K562 (cell line): ENCODE results near the gene AHI1. TPM values are rescaled to one million over a fixed set of nuclear protein-coding genes. Genes with fewer than 3 reads are reported as not detected.
A peak's percentile ranks its signal among the peaks of the same experiment; 100 is the strongest.

Experiments
- ATAC-seq: fragments of 200-7000 bp; cut with Tn5 transposase; 3 replicates; pipeline ENCODE4 v1.9.1; 2020; ENCODE audit warnings: moderate library complexity
- BruUV-seq: library from RNA; stranded (reverse); fragments of 400-500 nt; replicated peaks from 2 replicates; lab custom pipeline; 2021; lab: Mats Ljungman, UMichigan
- CTCF ChIA-PET: fragments of 300-600 bp; formaldehyde crosslinking; extraction: SDS; loops from one replicate; lab custom pipeline; 2021; ENCODE audit warnings: low intra/inter-chr PET ratio; lab: Yijun Ruan, JAX
- POLR2A ChIA-PET: fragments of 300-600, 350-650 bp; sonication (Branson Sonifier 250); formaldehyde crosslinking; extraction: SDS; loops from one replicate; lab custom pipeline; 2021; ENCODE audit warnings: antibody characterized with exemption, inconsistent platforms; lab: Yijun Ruan, JAX
- DNase-seq, 4 experiments: peaks; one replicate each; pipeline versions ENCODE4 v3.0.0 to v3.0.0-alpha.2; 2011 to 2018; ENCODE audit warnings: low spot score in 3 of 4, mixed read lengths in 3 of 4; ENCODE audit errors: extremely low read depth in 1 of 4
- FAIRE-seq: peaks from 2 replicates; lab custom pipeline; 2011; peaks lifted over from hg19 to GRCh38; lab: Jason Lieb, UNC
- H2AFZ ChIP-seq: 2 replicates; pipeline ENCODE4 v1.6.0; 2011; ENCODE audit warnings: low read depth, low read length, control low read depth, inconsistent platforms
- H3K27ac ChIP-seq: fragments of 200-600 bp; 3 replicates; pipeline ENCODE4 v1.8.0; 2011; ENCODE audit warnings: low read depth, mild to moderate bottlenecking, control low read depth, inconsistent platforms, low read length, moderate library complexity, mixed read lengths; ENCODE audit errors: extremely low read depth
- H3K27me3 ChIP-seq, 2 experiments: fragments of 300-600 bp in 1 of 2; 2 replicates in 1 of 2; 3 replicates in 1 of 2; pipeline versions ENCODE4 v1.6.0 to v1.8.0; 2011; ENCODE audit warnings: inconsistent platforms in 2 of 2, low read length in 2 of 2, mild to moderate bottlenecking in 1 of 2, mixed read lengths in 1 of 2, moderate library complexity in 1 of 2; ENCODE audit not compliant: control insufficient read depth in 2 of 2, insufficient read depth in 2 of 2
- H3K36me3 ChIP-seq: fragments of 300-600 bp; 3 replicates; pipeline ENCODE4 v1.8.0; 2011; ENCODE audit warnings: mild to moderate bottlenecking, low read length, inconsistent platforms; ENCODE audit not compliant: control insufficient read depth, insufficient read depth
- H3K4me1 ChIP-seq, 2 experiments: fragments of 200-600 bp in 1 of 2; replicated peaks in 1 of 2; 2 replicates in 1 of 2; 3 replicates in 1 of 2; pipeline versions ENCODE4 v1.5.1 to v1.8.0; 2011; ENCODE audit warnings: inconsistent platforms in 2 of 2, low read length in 2 of 2, mild to moderate bottlenecking in 1 of 2, mixed read lengths in 1 of 2, moderate library complexity in 1 of 2; ENCODE audit not compliant: control insufficient read depth in 2 of 2, insufficient read depth in 2 of 2
- H3K4me2 ChIP-seq: 2 replicates; pipeline ENCODE4 v1.6.1; 2011; ENCODE audit warnings: low read length, control low read depth, inconsistent platforms, mixed read lengths; ENCODE audit not compliant: insufficient read depth
- H3K4me3 ChIP-seq: fragments of 200-600 bp; sonication (generic), shearing (Covaris generic); 2 replicates; pipeline ENCODE4 v1.5.1; 2016; ENCODE audit warnings: control low read depth, inconsistent platforms
- H3K79me2 ChIP-seq: fragments of 200-600 bp; 3 replicates; pipeline ENCODE4 v1.8.0; 2011; ENCODE audit warnings: low read length, inconsistent platforms; ENCODE audit not compliant: control insufficient read depth, insufficient read depth
- H3K9ac ChIP-seq, 2 experiments: 2 replicates each; pipeline versions ENCODE4 v1.6.0 to v1.6.1; 2011; ENCODE audit warnings: low read depth in 2 of 2, low read length in 2 of 2, control low read depth in 1 of 2, inconsistent platforms in 1 of 2, mild to moderate bottlenecking in 1 of 2, mixed read lengths in 1 of 2; ENCODE audit not compliant: insufficient read depth in 1 of 2
- H3K9me1 ChIP-seq: one replicate; pipeline ENCODE4 v1.6.0; 2011; ENCODE audit warnings: inconsistent platforms, mild to moderate bottlenecking, low read length, moderate library complexity; ENCODE audit not compliant: control insufficient read depth, insufficient read depth
- H3K9me3 ChIP-seq: replicated peaks from 2 replicates; pipeline ENCODE4 v1.5.1; 2011; ENCODE audit warnings: low read depth, low read length, inconsistent platforms; ENCODE audit not compliant: control insufficient read depth, insufficient read depth
- H4K20me1 ChIP-seq: replicated peaks from 2 replicates; pipeline ENCODE4 v1.6.1; 2011; ENCODE audit warnings: low read length, inconsistent platforms, mixed read lengths; ENCODE audit not compliant: control insufficient read depth, insufficient read depth
- ATF3 ChIP-seq, 2 experiments: fragments of 450-650 bp in 1 of 2; sonication (generic) in 1 of 2; formaldehyde crosslinking in 1 of 2; IDR thresholded peaks in 1 of 2; conservative IDR thresholded peaks in 1 of 2; 2 replicates each; pipeline versions ENCODE4 v1.6.1 to v1.8.1; 2016 to 2023; ENCODE audit warnings: mild to moderate bottlenecking in 2 of 2, moderate library complexity in 2 of 2, inconsistent platforms in 1 of 2, missing genetic modification reagents in 1 of 2
- CCAR2 ChIP-seq: fragments of 200-400 bp; formaldehyde crosslinking; IDR thresholded peaks from 2 replicates; pipeline ENCODE4 v1.6.1; 2017; ENCODE audit warnings: mild to moderate bottlenecking, low read depth, low read length
- FOSL1 ChIP-seq: fragments of 200-800 bp; sonication (Bioruptor generic); conservative IDR thresholded peaks from 2 replicates; pipeline ENCODE4 v1.6.1; 2016; ENCODE audit warnings: missing genetic modification characterization, missing compliant biosample characterization
- HBP1 ChIP-seq: fragments of 450-650 bp; formaldehyde crosslinking; IDR thresholded peaks from 2 replicates; pipeline ENCODE4 v1.4.0; 2022; ENCODE audit warnings: missing genetic modification characterization
- KDM1A ChIP-seq, 2 experiments: fragments of 450-650 bp; IDR thresholded peaks; 2 replicates each; pipeline ENCODE4 v1.6.1; 2016; ENCODE audit warnings: mild to moderate bottlenecking in 2 of 2
- RHOXF2B ChIP-seq: fragments of 250-450 bp; sonication (Bioruptor Pico); conservative IDR thresholded peaks from 2 replicates; pipeline ENCODE4 v1.5.1; 2021
- SMARCC2 ChIP-seq: fragments of 450-650 bp; IDR thresholded peaks from 2 replicates; pipeline ENCODE4 v1.6.1; 2017; ENCODE audit warnings: antibody characterized with exemption, moderate library complexity, mild to moderate bottlenecking, low read depth
- ZBED1 ChIP-seq: IDR thresholded peaks from 2 replicates; pipeline ENCODE4 v1.6.1; 2014
- ZC3H4 ChIP-seq: sonication (generic); formaldehyde crosslinking; IDR thresholded peaks from 2 replicates; pipeline ENCODE4 v1.9.0; 2021; ENCODE audit warnings: missing genetic modification reagents, borderline replicate concordance
- WGBS: fragments of 100-300 bp; shearing (Covaris generic); methylation state at CpG from one replicate; pipeline ENCODE4 v1.1.6; 2016; ENCODE audit warnings: low coverage, mixed read lengths; ENCODE audit not compliant: insufficient coverage; ENCODE audit errors: missing lambda C conversion rate; 5-methylcytosine and 5-hydroxymethylcytosine counted together
- in situ Hi-C: fragments of 300-500 bp; cut with MboI; formaldehyde crosslinking; loops from 4 replicates; pipeline ENCODE4 v1.15.0; 2018; ENCODE audit warnings: inconsistent platforms, mixed read lengths
- intact Hi-C: fragments of 100-400 bp; cut with micrococcal nuclease; formaldehyde crosslinking; loops from 2 replicates; pipeline ENCODE4 v1.14.2; 2022
- polyA plus RNA-seq, 8 experiments: library from polyadenylated mRNA; depleted of rRNA in 4 of 8; stranded (reverse) in 5 of 8; unstranded in 3 of 8; fragments of >200 nt; fragmentation: Nextera tagmentation in 2 of 8; fragmentation: Illumina TruSeq in 1 of 8; extraction: Ambion mirVana in 2 of 8; extraction: Trizol in 1 of 8; gene quantifications; 2 replicates each; pipeline versions ENCODE4 v1.2.1 to v1.2.3, GENCODE V29; 2011 to 2014; ENCODE audit warnings: inconsistent platforms in 1 of 8, missing spikeins in 1 of 8
- total RNA-seq, 7 experiments: library from RNA; depleted of rRNA in 6 of 7; stranded (reverse); fragments of >200 nt in 6 of 7; fragmentation: Illumina TruSeq in 2 of 7; extraction: Trizol in 2 of 7; gene quantifications; 2 replicates each; pipeline versions ENCODE4 v1.2.1 to v1.2.3, GENCODE V29; 2011 to 2021; ENCODE audit warnings: low replicate concordance in 1 of 7

The AHI1 gene
- total and polyA plus RNA-seq, 9 of the 15 experiments (the other 6 are each of a cell fraction or from before 2014, with no cell fraction given) = 24.7 to 54.9 (median 32.2) TPM

- H3K36me3 ChIP-seq = peaks cover 91% of the 10 kb centered on the region
- FAIRE-seq (no peak), DNase-seq (no peak), ATAC-seq (no peak)
- ChIA-PET POLR2A (no interaction called here), CTCF (no interaction called here)
- no peak for TF ChIP-seq ZBED1
- TF ChIP-seq ZC3H4 (CRISPR knock-in tag) = no peak
- no peak for TF ChIP-seq HBP1
- TF ChIP-seq RHOXF2B (CRISPR knock-in tag) = no peak
- TF ChIP-seq CCAR2 = no peak
- WGBS = 96% methylated on average over 3 of the region's 3 CpGs
- H3K9me1 ChIP-seq = no peaks in the 10 kb centered on the region
- no peak overlapping the region for H3K4me3 ChIP-seq
- no peaks in the 10 kb centered on the region; a peak in 1 of 5 replicates for H3K4me1 ChIP-seq
- no TSS peak for BruUV-seq
- in situ Hi-C loops (no loop called here), intact Hi-C loops (no loop called here)
- H3K9ac ChIP-seq = no peak overlapping the region
- no peaks in the 10 kb centered on the region for H4K20me1 ChIP-seq
- H3K27me3 ChIP-seq = no peaks in the 10 kb centered on the region
- H3K27ac ChIP-seq = no peak overlapping the region
- no peaks in the 10 kb centered on the region for H3K9me3 ChIP-seq
- no peak overlapping the region for H2AFZ ChIP-seq
- peaks cover 16% of the 10 kb centered on the region for H3K79me2 ChIP-seq
- H3K4me2 ChIP-seq = no peak overlapping the region
Observed at GRCh38 chr6:135490381-135490780, 7.2 kb downstream of the AHI1 start.

- no peaks in the 10 kb centered on the region for H3K4me1 ChIP-seq
- ChIA-PET POLR2A (no interaction called here), CTCF (no interaction called here)
- peaks cover 85% of the 10 kb centered on the region for H3K36me3 ChIP-seq
- BruUV-seq = no TSS peak
- no peak for DNase-seq
- H4K20me1 ChIP-seq = no peaks in the 10 kb centered on the region
- no peaks in the 10 kb centered on the region for H3K27me3 ChIP-seq
- H3K9me3 ChIP-seq = peaks cover 8% of the 10 kb centered on the region
- TF ChIP-seq ATF3 (IDR thresholded peaks at IDR 0.05) = peak; percentile 63
- no peak for TF ChIP-seq ATF3 (CRISPR knock-in tag; conservative IDR thresholded peaks at IDR 0.05)
- TF ChIP-seq FOSL1 (tag) = 0 out of 2 replicates have a peak, but pooled peaks have one; percentile 23
- peak; percentile 22 to 46; a peak in 2 of 4 replicates for TF ChIP-seq KDM1A (IDR thresholded peaks at IDR 0.05)
- TF ChIP-seq SMARCC2 = no peak
- no peaks in the 10 kb centered on the region for H3K79me2 ChIP-seq
- intact Hi-C loops = no loop called here
- no peak overlapping the region for H3K27ac ChIP-seq
- ATAC-seq = no peak
- no peak for FAIRE-seq
- no peak overlapping the region for H2AFZ ChIP-seq
- no peak overlapping the region for H3K4me2 ChIP-seq
- in situ Hi-C loops = no loop called here
- H3K9ac ChIP-seq = no peak overlapping the region
- H3K4me3 ChIP-seq = no peak overlapping the region
- H3K9me1 ChIP-seq = no peaks in the 10 kb centered on the region
- WGBS = 86% methylated on average over 3 of the region's 3 CpGs
Observed at GRCh38 chr6:135488023-135488422, 9.5 kb downstream of the AHI1 start.
